ENCODE results near the gene IPCEF1.

IPCEF1 gene

GRCh38 chr6:154157082-154157481, 199.5 kb downstream of the IPCEF1 start:
- no peak for DNase-seq

GRCh38 chr6:154156135-154156896, 200.3 kb downstream of the IPCEF1 start:
- DNase-seq: peak; percentile 65

GRCh38 chr6:154154389-154154967, 202.1 kb downstream of the IPCEF1 start:
- no peak for DNase-seq

GRCh38 chr6:154143753-154144152, 212.8 kb downstream of the IPCEF1 start:
- no peak for DNase-seq

GRCh38 chr6:154140743-154141142, 215.9 kb downstream of the IPCEF1 start:
- no peak for DNase-seq

- DNase-seq: no peak
Measured at GRCh38 chr6:154139892-154140291, 216.7 kb downstream of the IPCEF1 start.

- no peak for DNase-seq
Measured at GRCh38 chr6:154138793-154139192, 217.8 kb downstream of the IPCEF1 start.

GRCh38 chr6:154134471-154135147, 222.0 kb downstream of the IPCEF1 start:
- no peak for DNase-seq

GRCh38 chr6:154127657-154128056, 228.9 kb downstream of the IPCEF1 start:
- DNase-seq: no peak

GRCh38 chr6:154125421-154125820, 231.2 kb downstream of the IPCEF1 start:
- no peak for DNase-seq

GRCh38 chr6:154123155-154123956, 233.2 kb downstream of the IPCEF1 start:
- DNase-seq: peak; percentile 81

GRCh38 chr6:154122195-154122925, 234.2 kb downstream of the IPCEF1 start:
- DNase-seq: no peak

GRCh38 chr6:154117485-154117884, 239.1 kb downstream of the IPCEF1 start:
- DNase-seq: no peak

GRCh38 chr6:154113392-154113791, 243.2 kb downstream of the IPCEF1 start:
- DNase-seq: no peak

- DNase-seq: no peak
Measured at GRCh38 chr6:154112181-154112809, 244.3 kb downstream of the IPCEF1 start.

GRCh38 chr6:154111025-154111424, 245.6 kb downstream of the IPCEF1 start:
- no peak for DNase-seq

GRCh38 chr6:154106251-154106650, 250.4 kb downstream of the IPCEF1 start:
- no peak for DNase-seq

Measured in islet precursor cell (in vitro differentiated cells).